ENCODE data around the gene MTR. TPM values are rescaled to one million over a fixed set of nuclear protein-coding genes. Genes with fewer than 3 reads are reported as not detected.

The MTR gene
- total RNA-seq, 4 donors from 2014 or later = 24.9 to 38.0 (median 30.8) TPM

Other genes with a start within 250 kb of the MTR start
- 10 to 100 TPM; 25.9 to 75.4 (median 41.9) TPM for gene HEATR1, start 190.8 kb upstream of the MTR start, total RNA-seq
- gene ACTN2, start 108.8 kb upstream of the MTR start, total RNA-seq = 1 to 10 TPM in 3 of 4 donors, under 1 TPM in 1; 0.79 to 5.3 (median 1.8) TPM
- gene MT1HL1, start 209.1 kb downstream of the MTR start, total RNA-seq = not detected
- 1 to 10 TPM in 3 of 4 donors, under 1 TPM in 1; 0.19 to 2.4 (median 1.2) TPM for gene RYR2, start 246.9 kb downstream of the MTR start, total RNA-seq

Measured in omental fat pad (tissue), 4 donors.